Esophagus squamous epithelium (tissue), 4 donors: Measurements from ENCODE around the gene ENOX1.

Source experiments
- CTCF ChIP-seq, 6 experiments: fragments of 450-650 bp in 4 of 6; fragments of 200-600 bp in 2 of 6; sonication (generic) in 2 of 6; IDR thresholded peaks; one replicate each; pipeline ENCODE4 v1.5.1; 2016 to 2019; ENCODE audit warnings: antibody characterized with exemption in 6 of 6, mild to moderate bottlenecking in 4 of 6, moderate library complexity in 4 of 6
- POLR2A ChIP-seq, 4 donors: fragments of 450-650 bp; IDR thresholded peaks; one replicate each; pipeline ENCODE4 v1.6.1; 2017; ENCODE audit warnings: antibody characterized with exemption in 4 of 4, mild to moderate bottlenecking in 4 of 4, moderate library complexity in 3 of 4

GRCh38 chr13:43492745-43493144, 294.0 kb downstream of the ENOX1 start:
- TF ChIP-seq POLR2A (IDR thresholded peaks at IDR 0.05) = no peak
- TF ChIP-seq CTCF (IDR thresholded peaks at IDR 0.05) = no peak
